Hematopoietic multipotent progenitor cell treated with erythropoietin and hydrocortisone succinate and interleukin-3 and kit ligand, for 15 days (in vitro differentiated cells): ENCODE data around the gene ASGR2.

ENCODE experiments used
- DNase-seq: peaks from one replicate; pipeline ENCODE4 v3.0.0-alpha.2; 2015; ENCODE audit warnings: low spot score

Gene ASGR2

GRCh38 chr17:7060165-7060891 is 54.3 kb downstream of the ASGR2 start:
- no peak for DNase-seq

- no peak for DNase-seq
These were observed 55.7 kb downstream of the ASGR2 start for GRCh38 chr17:7058831-7059447.

- no peak for DNase-seq
These were observed 58.2 kb downstream of the ASGR2 start for GRCh38 chr17:7056386-7056785.
